HG03378 (cell line): ENCODE measurements around the gene RNF212.
"Not testable (repeated sequence)": the region's sequence is repeated elsewhere in the genome, so short reads cannot be mapped to it uniquely, and the experiment has no call there.

Source experiments
- ATAC-seq: cut with Tn5 transposase; IDR thresholded peaks from one replicate; pipeline ENCODE4 v1.9.1; 2021; ENCODE audit warnings: mild to moderate bottlenecking, moderate library complexity; ENCODE audit not compliant: unreplicated experiment

Gene RNF212

GRCh38 chr4:1069394-1069793, 44.0 kb downstream of the RNF212 start:
- no peak for ATAC-seq

GRCh38 chr4:1065732-1066131, 47.6 kb downstream of the RNF212 start:
- no peak for ATAC-seq

- ATAC-seq = no peak
Observed at GRCh38 chr4:1062419-1062818, 50.9 kb downstream of the RNF212 start.

- no peak for ATAC-seq
Observed at GRCh38 chr4:1061760-1062159, 51.6 kb downstream of the RNF212 start.

GRCh38 chr4:1061056-1061700, 52.2 kb downstream of the RNF212 start:
- ATAC-seq = no peak

- ATAC-seq = no peak
Observed at GRCh38 chr4:1060621-1061020, 52.7 kb downstream of the RNF212 start.

GRCh38 chr4:1060121-1060520, 53.2 kb downstream of the RNF212 start:
- no peak for ATAC-seq

GRCh38 chr4:1058997-1059665, 54.2 kb downstream of the RNF212 start:
- ATAC-seq = no peak

- ATAC-seq = no peak
Observed at GRCh38 chr4:1058198-1058996, 55.0 kb downstream of the RNF212 start.

GRCh38 chr4:1057403-1057745, 56.0 kb downstream of the RNF212 start:
- no peak for ATAC-seq

GRCh38 chr4:1056671-1057402, 56.5 kb downstream of the RNF212 start:
- ATAC-seq = no peak

GRCh38 chr4:1055721-1056590, 57.4 kb downstream of the RNF212 start:
- ATAC-seq = no peak

GRCh38 chr4:1055243-1055701, 58.1 kb downstream of the RNF212 start:
- ATAC-seq = not testable (repeated sequence)

- ATAC-seq = not testable (repeated sequence)
Observed at GRCh38 chr4:1054696-1055242, 58.6 kb downstream of the RNF212 start.

- not testable (repeated sequence) for ATAC-seq
Observed at GRCh38 chr4:1053891-1054290, 59.5 kb downstream of the RNF212 start.

- no peak for ATAC-seq
Observed at GRCh38 chr4:1053080-1053661, 60.2 kb downstream of the RNF212 start.

- no peak for ATAC-seq
Observed at GRCh38 chr4:1052231-1052671, 61.1 kb downstream of the RNF212 start.

- no peak for ATAC-seq
Observed at GRCh38 chr4:1051472-1051871, 61.9 kb downstream of the RNF212 start.

GRCh38 chr4:1050486-1051213, 62.7 kb downstream of the RNF212 start:
- ATAC-seq = no peak
